ENCODE data around the gene STIM2. TPM values are rescaled to one million over a fixed set of nuclear protein-coding genes. Genes with fewer than 3 reads are reported as not detected.

Gene STIM2
- total RNA-seq, 1 experiment from 2014 or later = 23.9 TPM

GRCh38 chr4:26899991-26900390 is 39.4 kb downstream of the STIM2 start:
- in situ Hi-C loops (cut with HindIII; ENCODE audit: low pct_unique_long_range_greater_than_20kb, low sequenced_read_pairs) (no loop called here), intact Hi-C loops (cut with micrococcal nuclease; ENCODE audit: unreplicated experiment) (no loop called here)
- Histone ChIP-seq H3K36me3 (ENCODE audit: control insufficient read depth, insufficient read depth, low read length) (no peaks in the 10 kb centered on the region), H3K4me3 (ENCODE audit: low read depth in 2 of 2, low read length in 2 of 2) (no peak overlapping the region), H3K27ac (ENCODE audit: low read length) (no peak overlapping the region), H3K4me1 (ENCODE audit: control insufficient read depth, insufficient read depth, low read length) (no peaks in the 10 kb centered on the region), H3K27me3 (ENCODE audit: control insufficient read depth, insufficient read depth, low read length) (no peaks in the 10 kb centered on the region), H3K9me3 (ENCODE audit: control insufficient read depth, insufficient read depth, low read depth, low read length) (no peaks in the 10 kb centered on the region)
- CTCF ChIA-PET = no interaction called here
- TF ChIP-seq SIN3A (IDR thresholded peaks at IDR 0.05; ENCODE audit: borderline replicate concordance, insufficient read depth, low read depth, low read length) (no peak), POLR2AphosphoS5 (IDR thresholded peaks at IDR 0.05; ENCODE audit: low read depth, low read length) (no peak)
- no TSS peak for BruUV-seq (replicated peaks)
- DNase-seq (ENCODE audit: low read depth, low spot score) = no peak
- POLR2A ChIA-PET = no interaction called here
- ATAC-seq = no peak

GRCh38 chr4:26900765-26901164 is 40.1 kb downstream of the STIM2 start:
- Histone ChIP-seq H3K9me3 (ENCODE audit: control insufficient read depth, insufficient read depth, low read depth, low read length) (no peaks in the 10 kb centered on the region), H3K27me3 (ENCODE audit: control insufficient read depth, insufficient read depth, low read length) (no peaks in the 10 kb centered on the region), H3K27ac (ENCODE audit: low read length) (no peak overlapping the region), H3K4me3 (ENCODE audit: low read depth in 2 of 2, low read length in 2 of 2) (no peak overlapping the region), H3K4me1 (ENCODE audit: control insufficient read depth, insufficient read depth, low read length) (no peaks in the 10 kb centered on the region), H3K36me3 (ENCODE audit: control insufficient read depth, insufficient read depth, low read length) (no peaks in the 10 kb centered on the region)
- no peak for TF ChIP-seq TCF7L2 (IDR thresholded peaks at IDR 0.05; ENCODE audit: low read depth, low read length)
- TF ChIP-seq CTCF (IDR thresholded peaks at IDR 0.05) = no peak
- TF ChIP-seq POLR2AphosphoS5 (IDR thresholded peaks at IDR 0.05; ENCODE audit: low read depth, low read length) = no peak
- no peak for TF ChIP-seq SIN3A (IDR thresholded peaks at IDR 0.05; ENCODE audit: borderline replicate concordance, insufficient read depth, low read depth, low read length)
- TF ChIP-seq REST (IDR thresholded peaks at IDR 0.05; ENCODE audit: insufficient read depth in 1 of 2, low read depth in 2 of 2, low read length in 1 of 2) = no peak
- in situ Hi-C loops (cut with HindIII; ENCODE audit: low pct_unique_long_range_greater_than_20kb, low sequenced_read_pairs) = no loop called here
- ChIA-PET POLR2A (no interaction called here), CTCF (no interaction called here)
- no peak for ATAC-seq
- BruUV-seq (replicated peaks) = no TSS peak
- intact Hi-C loops (cut with micrococcal nuclease; ENCODE audit: unreplicated experiment) = no loop called here
- DNase-seq (ENCODE audit: low read depth, low spot score) = no peak

GRCh38 chr4:26905172-26905571 is 44.5 kb downstream of the STIM2 start:
- intact Hi-C loops (cut with micrococcal nuclease; ENCODE audit: unreplicated experiment) (no loop called here), in situ Hi-C loops (cut with HindIII; ENCODE audit: low pct_unique_long_range_greater_than_20kb, low sequenced_read_pairs) (no loop called here)
- no peaks in the 10 kb centered on the region for H3K27me3 ChIP-seq (ENCODE audit: control insufficient read depth, insufficient read depth, low read length)
- no peak for ATAC-seq
- no peak for DNase-seq (ENCODE audit: low read depth, low spot score)
- no peak overlapping the region for H3K4me3 ChIP-seq (ENCODE audit: low read depth in 2 of 2, low read length in 2 of 2)
- H3K36me3 ChIP-seq (ENCODE audit: control insufficient read depth, insufficient read depth, low read length) = no peaks in the 10 kb centered on the region
- no peaks in the 10 kb centered on the region for H3K9me3 ChIP-seq (ENCODE audit: control insufficient read depth, insufficient read depth, low read depth, low read length)
- no peak overlapping the region for H3K27ac ChIP-seq (ENCODE audit: low read length)
- POLR2A ChIA-PET = no interaction called here
- TF ChIP-seq POLR2AphosphoS5 (IDR thresholded peaks at IDR 0.05; ENCODE audit: low read depth, low read length) (no peak), REST (IDR thresholded peaks at IDR 0.05; ENCODE audit: insufficient read depth in 1 of 2, low read depth in 2 of 2, low read length in 1 of 2) (no peak), TCF7L2 (IDR thresholded peaks at IDR 0.05; ENCODE audit: low read depth, low read length) (no peak), SIN3A (IDR thresholded peaks at IDR 0.05; ENCODE audit: borderline replicate concordance, insufficient read depth, low read depth, low read length) (no peak), CTCF (IDR thresholded peaks at IDR 0.05) (no peak)
- H3K4me1 ChIP-seq (ENCODE audit: control insufficient read depth, insufficient read depth, low read length) = no peaks in the 10 kb centered on the region
- BruUV-seq (replicated peaks) = no TSS peak
- CTCF ChIA-PET = no interaction called here

All from Panc1 (cell line).